Measurements from ENCODE around the gene CATSPERB.

Gene CATSPERB

GRCh38 chr14:91573894-91574837 is 157.7 kb downstream of the CATSPERB start (continued):
- no peak for TF ChIP-seq ZNF518A (tag by site-specific recombination; conservative IDR thresholded peaks at IDR 0.05; ENCODE audit: low read depth)
- no peak for TF ChIP-seq ZNF350 (tag by site-specific recombination; IDR thresholded peaks at IDR 0.05)
- no peak for TF ChIP-seq AEBP2 (tag by site-specific recombination; IDR thresholded peaks at IDR 0.05; ENCODE audit: borderline replicate concordance)
- peak; percentile 50; the same call in 1 of the 2 replicates for TF ChIP-seq IKZF3 (tag by site-specific recombination; IDR thresholded peaks at IDR 0.05)
- TF ChIP-seq GLIS1 (tag by site-specific recombination; IDR thresholded peaks at IDR 0.05): peak; percentile 93
- TF ChIP-seq HIC1 (tag by site-specific recombination; IDR thresholded peaks at IDR 0.05): peak; percentile 82
- peak; percentile 56 for TF ChIP-seq ZNF660 (tag by site-specific recombination; IDR thresholded peaks at IDR 0.05)
- no peak for TF ChIP-seq OSR2 (tag by site-specific recombination; IDR thresholded peaks at IDR 0.05)
- peak; percentile 93 for TF ChIP-seq SP3 (tag by site-specific recombination; IDR thresholded peaks at IDR 0.05)
- TF ChIP-seq ZNF785 (tag by site-specific recombination; IDR thresholded peaks at IDR 0.05): peak; percentile 58; the same call in 1 of the 2 replicates
- no peak for TF ChIP-seq ZNF558 (tag by site-specific recombination; IDR thresholded peaks at IDR 0.05)
- TF ChIP-seq ZNF580 (tag by site-specific recombination; IDR thresholded peaks at IDR 0.05): no peak
- TF ChIP-seq ZNF24 (tag by site-specific recombination; IDR thresholded peaks at IDR 0.05): no peak
- TF ChIP-seq ZNF677 (tag by site-specific recombination; IDR thresholded peaks at IDR 0.05): no peak
- TF ChIP-seq ZNF354C (tag by site-specific recombination; IDR thresholded peaks at IDR 0.05; ENCODE audit: borderline replicate concordance, low read depth): no peak
- TF ChIP-seq SETDB1 (IDR thresholded peaks at IDR 0.05; ENCODE audit: insufficient read length, low read length): no peak
- TF ChIP-seq ZNF600 (tag by site-specific recombination; IDR thresholded peaks at IDR 0.05): 0 out of 2 replicates have a peak, but pooled peaks have one; percentile 37
- no peak for TF ChIP-seq ZNF266 (tag by site-specific recombination; IDR thresholded peaks at IDR 0.05; ENCODE audit: low read depth)
- TF ChIP-seq PRDM1 (tag by site-specific recombination; IDR thresholded peaks at IDR 0.05): no peak
- TF ChIP-seq ZNF596 (tag by site-specific recombination; IDR thresholded peaks at IDR 0.05): no peak
- no peak for TF ChIP-seq ZNF248 (tag by site-specific recombination; IDR thresholded peaks at IDR 0.05)
- TF ChIP-seq SCRT1 (tag by site-specific recombination; IDR thresholded peaks at IDR 0.05; ENCODE audit: borderline replicate concordance): no peak
- no peak; the same call in none of the 2 replicates for TF ChIP-seq ZBTB11 (tag by site-specific recombination; conservative IDR thresholded peaks at IDR 0.05; ENCODE audit: low read depth)
- TF ChIP-seq ZNF843 (tag by site-specific recombination; IDR thresholded peaks at IDR 0.05): no peak
- no peak for TF ChIP-seq SALL2 (tag by site-specific recombination; IDR thresholded peaks at IDR 0.05; ENCODE audit: borderline replicate concordance)
- TF ChIP-seq TCF7L2 (IDR thresholded peaks at IDR 0.05; ENCODE audit: borderline replicate concordance, low read depth, low read length): no peak

Measured in HEK293 (cell line).